HS-27A (cell line): ENCODE data around the gene TRPV6.

Source experiments
- DNase-seq: peaks from one replicate; pipeline ENCODE4 v3.0.0-alpha.2; 2012; ENCODE audit warnings: low read depth, missing footprints

Gene TRPV6

GRCh38 chr7:142908290-142908689 lies 22.7 kb upstream of the TRPV6 start:
- DNase-seq = no peak

GRCh38 chr7:142906643-142907042 lies 21.1 kb upstream of the TRPV6 start:
- DNase-seq = no peak

GRCh38 chr7:142905759-142906158 lies 20.2 kb upstream of the TRPV6 start:
- no peak for DNase-seq

- DNase-seq = no peak
Measured at GRCh38 chr7:142904128-142904527, 18.6 kb upstream of the TRPV6 start.

GRCh38 chr7:142901426-142902259 lies 16.1 kb upstream of the TRPV6 start:
- no peak for DNase-seq

- DNase-seq = no peak
Measured at GRCh38 chr7:142899661-142900060, 14.1 kb upstream of the TRPV6 start.

- DNase-seq = no peak
Measured at GRCh38 chr7:142898377-142899170, 13.0 kb upstream of the TRPV6 start.

GRCh38 chr7:142897691-142898090 lies 12.1 kb upstream of the TRPV6 start:
- no peak for DNase-seq

GRCh38 chr7:142896741-142897379 lies 11.3 kb upstream of the TRPV6 start:
- DNase-seq = no peak

- no peak for DNase-seq
Measured at GRCh38 chr7:142896151-142896550, 10.6 kb upstream of the TRPV6 start.

- no peak for DNase-seq
Measured at GRCh38 chr7:142894985-142895593, 9.5 kb upstream of the TRPV6 start.

GRCh38 chr7:142894112-142894984 lies 8.8 kb upstream of the TRPV6 start:
- no peak for DNase-seq

- DNase-seq = no peak
Measured at GRCh38 chr7:142892951-142893350, 7.4 kb upstream of the TRPV6 start.

GRCh38 chr7:142891490-142892082 lies 6.0 kb upstream of the TRPV6 start:
- no peak for DNase-seq

- DNase-seq = no peak
Measured at GRCh38 chr7:142890874-142891485, 5.4 kb upstream of the TRPV6 start.

GRCh38 chr7:142889816-142890215 lies 4.3 kb upstream of the TRPV6 start:
- DNase-seq = no peak

GRCh38 chr7:142887282-142888015 lies 1.9 kb upstream of the TRPV6 start:
- DNase-seq = no peak

- no peak for DNase-seq
Measured at GRCh38 chr7:142886866-142887265, 1.3 kb upstream of the TRPV6 start.

GRCh38 chr7:142884286-142884640 lies 1.3 kb downstream of the TRPV6 start:
- no peak for DNase-seq
